Measurements from ENCODE around the gene ACVR1B.

GRCh38 chr12:52032804-52033445 is 81.4 kb downstream of the ACVR1B start:
- no peak for TF ChIP-seq CTCF (IDR thresholded peaks at IDR 0.05)
- TF ChIP-seq POLR2A (IDR thresholded peaks at IDR 0.05) = peak; percentile 72 to 74
- TF ChIP-seq EP300 (IDR thresholded peaks at IDR 0.05) = peak in 3 of 4 donors; percentile 28 to 97 (median 71)
